HepG2 (cell line): ENCODE data around the gene LPAR1. TPM values are rescaled to one million over a fixed set of nuclear protein-coding genes. Genes with fewer than 3 reads are reported as not detected.

ENCODE experiments used
- ATAC-seq: fragments of 200-7000 bp; cut with Tn5 transposase; 3 replicates; pipeline ENCODE4 v1.9.1; 2020; ENCODE audit warnings: mild to moderate bottlenecking, moderate library complexity
- BruUV-seq: library from RNA; stranded (reverse); fragments of 400-500 nt; replicated peaks from 2 replicates; lab custom pipeline; 2021; lab: Mats Ljungman, UMichigan
- CTCF ChIA-PET: fragments of 300-600 bp; formaldehyde crosslinking; extraction: SDS; loops from one replicate; lab custom pipeline; 2021; ENCODE audit warnings: low total read pairs, inconsistent platforms, low intra/inter-chr PET ratio; lab: Yijun Ruan, JAX
- POLR2A ChIA-PET: fragments of 350-600 bp; sonication (Branson Sonifier 250); formaldehyde crosslinking; loops from one replicate; lab custom pipeline; 2020; ENCODE audit warnings: antibody characterized with exemption, inconsistent platforms; lab: Yijun Ruan, JAX
- DNase-seq: peaks from one replicate; pipeline ENCODE4 v3.0.0-alpha.2; 2015; ENCODE audit warnings: low spot score
- FAIRE-seq: peaks from 3 replicates; lab custom pipeline; 2011; peaks lifted over from hg19 to GRCh38; lab: Jason Lieb, UNC
- H2AFZ ChIP-seq: one replicate; pipeline ENCODE4 v1.6.1; 2011; ENCODE audit warnings: low read length, inconsistent platforms
- H3K27ac ChIP-seq: fragments of 300-600 bp; 3 replicates; pipeline ENCODE4 v1.8.0; 2011; ENCODE audit warnings: mixed run types, mild to moderate bottlenecking, mixed read lengths, low read length, inconsistent platforms; ENCODE audit not compliant: insufficient read depth; ENCODE audit errors: extremely low read length
- H3K27me3 ChIP-seq, 2 experiments: fragments of 200-600 bp in 1 of 2; 2 replicates in 1 of 2; 3 replicates in 1 of 2; pipeline versions ENCODE4 v1.6.0 to v1.8.0; 2011; ENCODE audit warnings: low read length in 2 of 2, mild to moderate bottlenecking in 2 of 2, moderate library complexity in 2 of 2, inconsistent platforms in 1 of 2; ENCODE audit not compliant: insufficient read depth in 2 of 2, control insufficient read depth in 1 of 2
- H3K36me3 ChIP-seq, 2 experiments: fragments of 200-600 bp in 1 of 2; replicated peaks in 1 of 2; 2 replicates in 1 of 2; 3 replicates in 1 of 2; pipeline versions ENCODE4 v1.5.1 to v1.8.0; 2011; ENCODE audit warnings: low read length in 2 of 2, inconsistent platforms in 1 of 2; ENCODE audit not compliant: insufficient read depth in 2 of 2, control insufficient read depth in 1 of 2
- H3K4me1 ChIP-seq: 2 replicates; pipeline ENCODE4 v1.5.1; 2012; ENCODE audit warnings: low read length, inconsistent platforms; ENCODE audit not compliant: insufficient read depth
- H3K4me2 ChIP-seq: 2 replicates; pipeline ENCODE4 v1.6.0; 2011; ENCODE audit warnings: low read depth, low read length, inconsistent platforms
- H3K4me3 ChIP-seq, 3 experiments: fragments of 200-600 bp in 1 of 3; sonication (generic), shearing (Covaris generic) in 1 of 3; replicated peaks in 1 of 3; 2 replicates each; pipeline ENCODE4 v1.5.1; 2011 to 2016; ENCODE audit warnings: low read length in 3 of 3, inconsistent platforms in 2 of 3, low read depth in 2 of 3, mild to moderate bottlenecking in 2 of 3, control low read depth in 1 of 3, mixed read lengths in 1 of 3; ENCODE audit not compliant: insufficient read depth in 1 of 3
- H3K79me2 ChIP-seq: one replicate; pipeline ENCODE4 v1.6.1; 2011; ENCODE audit warnings: low read length, inconsistent platforms; ENCODE audit not compliant: insufficient read depth
- H3K9ac ChIP-seq: 2 replicates; pipeline ENCODE4 v1.6.0; 2011; ENCODE audit warnings: mild to moderate bottlenecking, low read depth, low read length, inconsistent platforms; ENCODE audit not compliant: insufficient read depth
- H3K9me3 ChIP-seq: 2 replicates; pipeline ENCODE4 v1.5.1; 2012; ENCODE audit warnings: mild to moderate bottlenecking, low read length
- H4K20me1 ChIP-seq: 2 replicates; pipeline ENCODE4 v1.6.0; 2011; ENCODE audit warnings: inconsistent platforms, mild to moderate bottlenecking, low read length, moderate library complexity; ENCODE audit not compliant: insufficient read depth
- AHR ChIP-seq: IDR thresholded peaks from 2 replicates; pipeline ENCODE4 v1.6.1; 2018; ENCODE audit warnings: missing genetic modification reagents, missing compliant biosample characterization
- CREB1 ChIP-seq, 2 experiments: fragments of 450-650 bp in 1 of 2; IDR thresholded peaks; 2 replicates each; pipeline ENCODE4 v1.6.1; 2016 to 2017; ENCODE audit warnings: control low read depth in 1 of 2, mild to moderate bottlenecking in 1 of 2, missing compliant biosample characterization in 1 of 2, missing genetic modification characterization in 1 of 2
- KLF16 ChIP-seq, 2 experiments: sonication (generic) in 1 of 2; formaldehyde crosslinking in 1 of 2; IDR thresholded peaks; 2 replicates each; pipeline versions ENCODE4 v1.6.1 to v1.8.0; 2016 to 2023; ENCODE audit warnings: missing genetic modification reagents in 2 of 2, missing compliant biosample characterization in 1 of 2
- NFE2 ChIP-seq: sonication (generic); formaldehyde crosslinking; IDR thresholded peaks from 2 replicates; pipeline ENCODE4 v1.4.0; 2020; ENCODE audit warnings: missing genetic modification reagents
- YY1 ChIP-seq: IDR thresholded peaks from 2 replicates; pipeline ENCODE4 v1.6.1; 2011; ENCODE audit warnings: low read length, low read depth, moderate library complexity, mild to moderate bottlenecking; ENCODE audit not compliant: insufficient read depth, insufficient replicate concordance
- ZNF850 ChIP-seq: sonication (generic); formaldehyde crosslinking; conservative IDR thresholded peaks from 2 replicates; pipeline ENCODE4 v1.9.0; 2021; ENCODE audit warnings: mild to moderate bottlenecking, missing genetic modification reagents
- WGBS: methylation state at CpG from one replicate; pipeline ENCODE4 v1.1.6; 2017; ENCODE audit warnings: low lambda C conversion rate; 5-methylcytosine and 5-hydroxymethylcytosine counted together
- in situ Hi-C: cut with HindIII; loops from 2 replicates; pipeline ENCODE4 v1.10.0; 2017; ENCODE audit warnings: low pct_unique_long_range_greater_than_20kb; ENCODE audit not compliant: extremely low pct_ligation_motif_present
- intact Hi-C: fragments of 100-400 bp; cut with micrococcal nuclease; formaldehyde crosslinking; loops from one replicate; pipeline ENCODE4 v1.10.0; 2022; ENCODE audit not compliant: unreplicated experiment
- polyA plus RNA-seq, 8 experiments: library from polyadenylated mRNA; depleted of rRNA in 3 of 8; stranded (reverse) in 7 of 8; unstranded in 1 of 8; fragments of >200 nt; fragmentation: Illumina TruSeq in 4 of 8; extraction: Trizol in 4 of 8; gene quantifications; 2 replicates each; pipeline versions ENCODE4 v1.2.1 to v1.2.3, GENCODE V29; 2011 to 2016; ENCODE audit warnings: low read depth in 4 of 8, missing spikeins in 1 of 8, mixed read lengths in 1 of 8; ENCODE audit not compliant: insufficient read depth in 1 of 8
- total RNA-seq, 5 experiments: library from RNA; depleted of rRNA; stranded (reverse); fragments of >200 nt; fragmentation: Illumina TruSeq; extraction: Trizol; gene quantifications; 2 replicates each; pipeline ENCODE4 v1.2.3, GENCODE V29; 2016; ENCODE audit warnings: low read depth in 1 of 5
- TF ChIP-seq, protein P1 (sequence below): IDR thresholded peaks from 2 replicates; pipeline ENCODE4 v1.6.1; 2016; ENCODE audit warnings: missing compliant biosample characterization, missing genetic modification reagents, borderline replicate concordance

Gene LPAR1
- total and polyA plus RNA-seq, 2 of the 13 experiments (the other 11 are each of a cell fraction or from before 2014, with no cell fraction given), result not detected

GRCh38 chr9:110926828-110927487 is 111.3 kb downstream of the LPAR1 start:
- no peaks in the 10 kb centered on the region for H3K79me2 ChIP-seq
- intact Hi-C loops (no loop called here), in situ Hi-C loops (no loop called here)
- H3K27ac ChIP-seq, result no peak overlapping the region
- no peaks in the 10 kb centered on the region for H4K20me1 ChIP-seq
- BruUV-seq, result no TSS peak
- ATAC-seq, result no peak
- H3K27me3 ChIP-seq, result no peaks in the 10 kb centered on the region
- FAIRE-seq, result no peak
- no peak overlapping the region for H3K4me3 ChIP-seq
- H2AFZ ChIP-seq, result no peak overlapping the region
- TF ChIP-seq AHR (no peak), NFE2 (CRISPR knock-in tag) (no peak), CREB1 (IDR thresholded peaks at IDR 0.05) (peak; percentile 30; the same call in 1 of the 2 replicates), CREB1 (CRISPR knock-in tag; IDR thresholded peaks at IDR 0.05) (no peak), YY1 (no peak)
- TF ChIP-seq, protein P1, sequence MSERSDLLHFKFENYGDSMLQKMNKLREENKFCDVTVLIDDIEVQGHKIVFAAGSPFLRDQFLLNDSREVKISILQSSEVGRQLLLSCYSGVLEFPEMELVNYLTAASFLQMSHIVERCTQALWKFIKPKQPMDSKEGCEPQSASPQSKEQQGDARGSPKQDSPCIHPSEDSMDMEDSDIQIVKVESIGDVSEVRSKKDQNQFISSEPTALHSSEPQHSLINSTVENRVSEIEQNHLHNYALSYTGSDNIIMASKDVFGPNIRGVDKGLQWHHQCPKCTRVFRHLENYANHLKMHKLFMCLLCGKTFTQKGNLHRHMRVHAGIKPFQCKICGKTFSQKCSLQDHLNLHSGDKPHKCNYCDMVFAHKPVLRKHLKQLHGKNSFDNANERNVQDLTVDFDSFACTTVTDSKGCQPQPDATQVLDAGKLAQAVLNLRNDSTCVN (CRISPR knock-in tag), result no peak
- ChIA-PET POLR2A (no interaction called here), CTCF (no interaction called here)
- DNase-seq, result no peak
- no peak overlapping the region for H3K9ac ChIP-seq
- no peaks in the 10 kb centered on the region for H3K4me1 ChIP-seq
- H3K4me2 ChIP-seq, result no peak overlapping the region
- 49% methylated on average over 10 of the region's 10 CpGs for WGBS
- H3K9me3 ChIP-seq, result no peaks in the 10 kb centered on the region
- no peaks in the 10 kb centered on the region for H3K36me3 ChIP-seq

- Histone ChIP-seq H3K4me2 (no peak overlapping the region), H3K4me1 (no peaks in the 10 kb centered on the region), H3K36me3 (no peaks in the 10 kb centered on the region), H3K9me3 (no peaks in the 10 kb centered on the region), H3K4me3 (no peak overlapping the region), H4K20me1 (no peaks in the 10 kb centered on the region), H3K27ac (no peak overlapping the region), H3K79me2 (no peaks in the 10 kb centered on the region), H3K9ac (no peak overlapping the region), H3K27me3 (no peaks in the 10 kb centered on the region), H2AFZ (no peak overlapping the region)
- DNase-seq (no peak), ATAC-seq (no peak), FAIRE-seq (no peak)
- in situ Hi-C loops (no loop called here), intact Hi-C loops (no loop called here)
- TF ChIP-seq KLF16 (CRISPR knock-in tag; IDR thresholded peaks at IDR 0.05) (no peak), ZNF850 (CRISPR knock-in tag) (no peak)
- 32% methylated on average over 5 of the region's 5 CpGs for WGBS
- BruUV-seq, result no TSS peak
- POLR2A ChIA-PET, result no interaction called here
- CTCF ChIA-PET, result no interaction called here
Measured at GRCh38 chr9:110923601-110924000, 114.7 kb downstream of the LPAR1 start.
